Inflammatory macrophage treated with lipopolysaccharide for 1 hour (primary cell): ENCODE data around the gene KMO.

Experiments
- DNase-seq, 2 donors: peaks; one replicate each; pipeline ENCODE4 v3.0.0-alpha.2; 2020 to 2022

Gene KMO

DNA sequence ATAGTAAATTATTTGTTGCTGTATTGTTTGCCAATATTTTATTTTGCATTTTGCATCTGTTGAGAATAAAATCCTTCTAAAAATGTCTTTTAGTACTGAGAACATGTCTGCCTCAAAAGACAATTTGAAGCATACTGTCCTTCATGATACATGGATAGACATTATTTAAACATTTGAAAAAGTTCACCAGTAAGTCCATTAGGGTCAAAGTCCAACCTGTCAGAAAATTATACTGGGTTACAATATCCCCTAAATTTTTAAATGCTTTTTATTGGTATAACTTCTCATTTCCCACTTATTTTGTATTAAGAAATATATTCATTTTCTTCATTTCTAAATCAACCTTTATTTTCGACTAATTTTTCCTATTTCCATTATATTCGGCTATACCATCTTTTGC is 98.7 kb downstream of the KMO start:
- no peak for DNase-seq

DNA sequence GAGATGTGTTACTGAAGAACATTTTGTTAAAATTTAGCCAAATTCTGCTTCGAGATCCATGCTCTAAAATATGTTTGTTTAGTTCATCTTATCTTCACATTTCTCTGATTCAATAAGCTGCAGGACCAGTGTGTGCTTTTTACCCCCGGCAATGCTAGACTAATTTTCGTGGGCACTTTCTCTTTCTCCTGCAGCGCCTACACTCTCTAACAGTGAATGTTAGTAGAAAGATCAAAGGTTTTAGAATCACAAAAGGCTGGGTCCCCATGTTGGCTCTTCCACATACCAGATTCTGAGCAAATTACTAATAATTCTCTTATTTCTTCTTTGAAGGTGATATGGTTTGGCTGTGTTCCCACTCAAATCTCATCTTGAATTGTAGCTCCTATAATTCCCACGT is 99.5 kb downstream of the KMO start:
- no peak for DNase-seq

DNA sequence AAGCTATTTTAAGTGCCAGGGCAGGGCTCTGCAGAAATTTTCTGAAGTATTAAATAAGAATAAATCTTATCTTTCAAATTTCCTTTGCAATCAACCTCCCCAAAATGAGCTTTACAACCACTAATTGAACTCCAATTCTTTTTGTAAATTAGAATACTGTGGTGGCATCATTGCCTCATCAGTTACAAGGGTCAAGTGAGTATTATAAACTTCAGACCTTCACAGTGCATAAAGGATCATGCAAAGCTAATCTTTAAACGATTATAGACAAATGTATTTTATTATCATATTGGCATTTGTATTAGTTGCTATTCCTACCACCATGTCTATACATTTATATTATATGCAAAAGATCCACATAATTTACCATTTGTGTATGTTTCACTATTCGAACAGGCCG is 100.8 kb downstream of the KMO start:
- DNase-seq: no peak

DNA sequence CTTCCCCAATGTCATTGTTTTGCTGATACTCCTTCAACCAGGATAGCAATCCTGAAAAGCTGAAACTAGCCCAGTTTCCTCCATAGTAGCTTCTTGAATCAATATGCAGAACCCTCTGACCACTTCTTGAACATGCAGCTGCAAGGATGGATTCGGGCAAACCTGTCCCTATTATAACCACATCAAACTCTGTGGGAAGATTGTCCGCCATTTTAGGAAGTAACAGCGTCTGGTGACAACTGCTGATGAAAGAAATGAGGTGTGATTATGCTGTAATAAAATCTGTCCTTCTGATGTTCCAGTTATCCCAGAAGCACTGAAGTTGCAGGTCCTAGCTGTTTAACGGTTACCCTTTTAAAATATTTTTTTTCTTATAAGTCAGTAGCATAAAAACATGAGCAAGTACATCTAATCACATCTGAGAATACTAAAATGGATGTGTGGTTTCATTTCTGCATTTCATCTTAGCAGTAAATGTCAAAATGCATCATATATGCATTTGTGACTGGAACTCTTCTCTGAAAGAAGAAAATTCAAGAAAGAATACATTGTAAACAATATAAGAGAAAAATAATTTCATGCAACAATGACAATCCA is 103.5 kb downstream of the KMO start:
- no peak for DNase-seq

DNA sequence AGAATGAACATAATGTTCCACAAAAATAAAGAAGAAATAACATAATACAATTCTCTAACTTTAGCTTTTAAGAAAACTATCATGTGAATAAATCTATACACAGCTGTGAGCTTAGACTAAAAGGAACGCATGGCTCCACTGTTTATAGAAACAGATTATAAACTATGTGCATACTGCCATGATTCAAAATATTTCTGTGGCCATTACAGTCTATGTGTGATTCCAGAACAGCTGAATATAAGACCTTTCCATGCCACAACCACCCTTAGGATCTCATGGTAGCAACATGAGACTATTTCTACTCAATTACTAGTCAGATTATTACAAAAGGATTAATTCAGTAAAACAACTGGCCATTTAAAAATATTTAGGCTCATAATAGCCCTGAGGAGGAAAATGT is 104.1 kb downstream of the KMO start:
- no peak for DNase-seq

DNA sequence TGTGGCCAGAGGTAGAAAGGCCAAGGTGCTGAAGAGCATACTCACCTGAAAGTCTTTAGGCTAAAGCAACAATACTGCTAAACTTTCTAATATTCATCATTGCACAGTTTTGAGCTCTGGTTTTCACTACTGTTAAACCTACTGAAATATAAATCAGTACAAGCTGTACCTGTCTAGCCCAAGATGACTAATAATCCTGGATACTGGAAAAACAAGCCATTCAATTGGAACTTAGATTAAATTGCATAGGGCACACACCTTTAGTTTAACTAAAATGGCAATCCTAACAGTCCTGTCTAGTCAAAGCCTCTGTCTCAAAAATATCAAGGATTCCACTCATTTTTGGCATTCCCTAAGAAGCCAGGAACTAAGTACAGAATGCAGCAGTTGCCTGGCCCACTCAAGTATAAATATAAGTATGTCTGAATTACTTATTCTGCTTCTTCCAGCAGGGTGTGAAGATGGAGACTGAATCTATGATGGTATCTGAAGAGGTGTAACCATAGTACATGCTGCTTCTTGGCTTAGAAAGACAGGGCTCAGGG is 104.9 kb downstream of the KMO start:
- no peak for DNase-seq

DNA sequence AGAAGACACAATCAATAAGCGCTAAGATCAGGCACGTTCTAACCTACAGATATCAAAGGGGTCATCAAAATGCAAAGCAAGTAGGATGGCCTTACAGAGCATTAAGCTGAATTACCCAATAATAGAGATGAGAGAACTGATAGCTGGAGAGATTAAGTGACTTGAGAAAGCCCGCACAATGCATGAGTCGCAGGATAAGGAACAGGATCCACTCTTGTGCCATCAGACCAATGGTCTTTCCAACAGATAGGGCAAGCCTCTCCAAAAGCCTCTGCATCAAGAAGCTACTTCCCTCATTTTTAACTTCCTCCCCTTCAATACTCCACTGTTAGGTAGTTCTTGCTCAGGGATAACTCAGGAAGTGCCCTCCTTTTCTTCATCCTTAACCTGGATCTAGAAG is 105.4 kb downstream of the KMO start:
- peak; percentile 54 to 69 for DNase-seq

DNA sequence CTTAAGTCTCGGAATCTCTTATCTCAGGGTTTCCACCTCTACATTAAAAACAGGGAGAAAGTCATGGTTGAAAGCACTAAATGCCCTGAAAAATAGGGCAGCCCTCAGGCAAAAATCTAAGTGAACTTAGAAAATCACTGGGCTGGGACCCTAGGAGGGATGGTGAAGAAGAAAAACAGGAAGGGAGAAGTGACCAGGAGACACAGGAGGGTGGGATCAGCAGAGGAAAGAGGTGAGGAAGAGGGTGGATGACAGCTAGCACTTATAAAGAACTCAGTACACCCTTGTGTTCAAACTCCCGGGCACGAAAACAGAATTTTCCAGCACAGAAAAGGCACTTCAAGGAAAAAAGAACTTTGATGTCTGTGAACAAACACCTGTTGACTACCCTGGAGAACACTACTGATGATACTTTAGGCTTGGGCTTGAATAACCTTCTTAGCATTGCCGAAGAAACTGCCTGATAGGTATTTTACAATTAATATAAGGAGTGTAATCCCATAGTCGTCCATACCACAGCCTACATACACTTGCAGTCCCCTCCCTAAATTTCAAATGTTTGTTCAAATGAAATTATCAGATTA is 106.0 kb downstream of the KMO start:
- DNase-seq: no peak

DNA sequence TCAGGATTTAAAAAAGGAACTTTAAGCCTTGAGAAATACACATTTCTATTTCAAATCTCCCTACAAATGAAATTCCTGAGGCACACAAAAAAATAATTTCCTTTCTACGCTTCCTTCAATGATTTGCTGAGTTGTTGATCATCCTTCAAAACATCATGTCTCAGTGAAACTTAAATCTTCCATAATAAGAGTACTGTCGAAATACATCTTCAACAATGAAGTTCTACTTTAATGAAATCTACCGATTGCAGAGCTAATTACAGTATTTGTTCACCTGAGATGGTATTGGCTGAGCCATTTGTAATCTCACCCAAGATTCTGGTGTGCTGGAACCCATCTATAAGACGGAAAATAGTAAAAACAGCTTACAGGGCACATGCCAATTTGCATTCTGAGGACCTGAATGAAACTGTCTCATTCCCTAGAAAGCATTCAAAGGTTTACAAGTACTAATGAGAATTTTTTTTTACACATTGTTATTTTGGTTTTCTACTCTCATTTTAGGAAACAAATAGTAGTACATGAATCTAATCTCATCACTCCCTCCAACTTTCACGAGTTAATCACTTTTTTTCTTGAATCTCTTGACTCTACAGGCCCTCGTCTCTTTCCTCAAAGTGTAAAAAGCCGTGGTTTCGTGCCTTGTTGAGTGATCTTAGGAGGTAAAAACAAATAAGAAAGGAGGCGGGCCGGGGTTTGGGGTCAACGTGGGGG is 106.9 kb downstream of the KMO start:
- peak in 1 of 2 donors; percentile 23 for DNase-seq

DNA sequence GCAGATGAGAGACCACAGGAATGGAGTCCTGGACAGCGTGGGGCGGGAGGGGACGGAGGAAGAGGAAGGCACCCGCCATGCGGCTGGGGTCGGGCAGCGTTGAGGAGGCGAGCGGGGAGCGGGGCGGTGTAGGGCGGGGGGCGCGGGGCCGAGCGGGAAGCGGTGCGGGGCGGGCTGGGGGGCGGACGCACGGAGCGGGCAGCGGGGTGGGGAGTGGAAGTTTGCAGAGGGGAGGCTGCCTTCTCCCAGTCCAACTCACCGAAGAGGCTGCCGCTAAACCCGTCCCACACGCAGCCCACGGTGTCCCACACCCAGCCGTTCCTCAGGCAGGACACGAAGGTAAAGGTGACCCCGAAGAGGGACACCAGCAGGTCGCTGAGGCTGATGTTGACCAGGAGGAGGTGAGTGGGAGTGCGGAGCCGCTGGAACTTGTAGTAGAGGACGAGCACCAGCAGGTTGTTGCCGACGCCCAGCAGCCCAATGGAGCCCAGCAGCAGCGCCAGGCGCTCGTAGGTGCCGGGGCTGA is 107.5 kb downstream of the KMO start:
- DNase-seq: peak; percentile 32 to 39

DNA sequence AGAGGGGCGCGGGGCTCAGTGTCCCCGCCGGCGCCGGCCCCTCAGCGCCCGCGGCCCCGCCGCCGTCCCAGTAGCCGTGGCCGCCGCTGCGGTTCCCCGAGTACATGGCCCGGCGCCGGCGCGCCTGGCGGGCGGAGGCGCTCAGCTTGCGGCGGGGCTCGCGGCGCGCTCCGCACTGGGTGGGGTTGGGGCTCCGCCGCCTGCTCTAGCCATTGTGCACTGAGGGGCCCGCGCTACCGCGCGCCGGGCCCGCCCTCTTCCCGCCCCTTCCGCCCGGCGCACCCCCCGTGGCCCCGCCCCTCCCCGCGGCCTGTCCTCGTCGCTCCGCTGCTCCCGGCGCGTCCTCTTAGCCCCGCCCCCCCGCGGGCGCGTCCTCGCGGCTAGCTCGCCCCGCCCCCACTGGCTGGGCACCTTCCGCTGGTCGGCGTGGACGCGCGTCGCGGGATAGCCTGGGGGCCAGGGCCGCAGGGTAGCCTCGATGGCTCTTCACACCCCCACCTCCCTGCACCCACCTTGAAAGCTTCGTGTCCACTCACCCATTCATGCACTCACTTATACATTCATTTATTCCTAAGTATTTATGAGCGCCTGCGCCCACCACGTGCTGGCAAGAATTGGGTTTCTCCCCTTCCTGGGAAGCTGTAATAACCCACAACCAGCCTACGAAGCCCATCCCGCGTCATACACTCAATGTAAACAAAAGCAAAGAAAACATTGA is 108.1 kb downstream of the KMO start, which contains the start of the genes CHML and OPN3:
Gene CHML (minus strand): TSS at position 221 of the 718 bp plus-strand sequence. CDS start 4,603 bp downstream, outside the sequence.
Gene OPN3 (minus strand): TSS at position 221 of the 718 bp plus-strand sequence. CDS start 115 bp downstream, at position 106.
- DNase-seq: peak; percentile 86 to 95

DNA sequence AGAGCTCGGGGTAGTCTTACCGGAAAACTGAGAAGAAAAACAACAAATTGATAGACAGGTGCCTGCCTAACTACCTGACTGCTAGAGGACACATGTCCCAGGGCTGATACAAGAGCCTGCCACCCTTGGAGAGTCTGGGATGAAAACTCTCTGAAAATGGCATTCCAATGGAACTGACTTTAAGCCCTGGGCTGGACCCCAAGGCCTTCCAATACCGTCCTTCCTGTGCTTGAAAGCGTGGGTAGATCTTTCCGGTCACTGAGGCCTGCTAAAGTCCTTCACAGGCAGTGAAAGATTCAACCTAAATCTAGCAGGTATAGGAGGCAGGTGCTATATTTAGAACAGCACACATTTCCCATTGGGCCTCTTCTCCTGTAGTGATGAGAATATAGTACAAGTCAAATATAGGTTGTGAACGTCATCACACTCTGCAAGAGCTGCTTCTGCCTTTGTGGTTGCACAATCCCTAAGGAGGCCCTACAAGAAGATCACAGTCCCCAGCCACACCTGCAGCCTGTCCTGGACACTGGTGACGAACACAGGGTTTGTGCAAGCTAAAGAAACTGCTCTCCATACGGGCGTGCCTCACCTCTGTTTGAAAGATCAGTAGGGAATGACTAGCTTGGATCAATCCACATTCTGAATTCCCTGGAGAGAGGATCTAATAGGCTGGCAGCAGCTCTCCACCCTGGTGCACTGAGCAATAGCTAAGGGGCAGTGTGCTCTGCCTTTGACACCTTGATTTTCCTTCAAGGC is 108.9 kb downstream of the KMO start:
- DNase-seq: no peak

DNA sequence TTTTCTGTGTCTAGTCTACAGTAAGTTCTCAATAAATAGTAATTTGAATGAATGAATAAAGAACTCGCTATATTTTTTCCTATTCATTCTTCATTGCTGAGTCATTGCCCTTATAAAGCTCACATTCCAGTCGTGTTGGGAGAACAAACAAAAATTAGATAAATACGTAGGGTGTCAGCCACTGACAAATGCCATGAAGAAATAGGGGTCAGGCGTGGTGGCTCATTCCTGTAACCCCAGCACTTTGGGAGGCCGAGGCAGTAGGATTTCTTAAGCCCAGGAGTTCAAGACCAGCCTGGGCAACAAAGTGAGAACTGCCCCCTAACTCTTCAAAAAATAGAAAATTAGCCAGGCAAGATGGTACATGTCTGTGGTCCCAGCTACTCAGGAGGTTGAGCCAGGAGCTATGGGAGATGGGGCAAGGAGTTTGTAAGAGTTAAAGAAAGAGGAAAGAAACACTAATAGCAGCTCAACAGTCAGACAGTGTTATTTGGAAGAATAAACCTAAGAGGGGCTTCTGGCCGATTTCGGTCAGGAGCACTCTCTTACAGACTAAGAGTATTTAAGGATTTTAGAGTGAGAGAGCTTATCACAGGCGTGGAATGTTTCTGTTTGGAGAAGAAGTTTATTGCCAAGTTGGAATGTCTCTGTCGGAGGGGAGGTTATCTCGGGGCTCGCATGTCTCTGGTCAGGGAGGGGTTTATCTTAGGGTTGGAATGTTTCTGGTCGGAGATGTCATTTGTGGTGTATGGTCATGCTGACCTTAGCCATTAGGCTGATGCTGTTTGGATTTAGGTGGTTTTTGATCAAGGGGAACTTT is 109.8 kb downstream of the KMO start:
- DNase-seq: no peak

DNA sequence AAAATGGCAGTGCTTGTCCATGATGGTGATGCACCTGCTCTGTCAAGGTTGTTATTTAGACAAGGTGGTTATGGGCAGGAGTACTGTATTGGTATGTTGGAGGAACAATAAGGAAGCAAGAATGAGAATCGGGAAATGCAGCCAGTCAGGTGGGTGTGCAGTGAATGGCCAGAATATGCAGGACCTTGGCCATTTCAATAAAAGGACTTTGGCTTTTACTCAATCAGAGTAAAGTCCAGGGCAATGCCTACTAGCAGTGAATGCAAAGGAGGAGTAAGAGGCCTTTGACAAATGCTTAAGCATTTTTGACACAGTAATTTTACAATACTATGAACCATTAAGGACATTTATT is 110.4 kb downstream of the KMO start:
- DNase-seq: no peak

DNA sequence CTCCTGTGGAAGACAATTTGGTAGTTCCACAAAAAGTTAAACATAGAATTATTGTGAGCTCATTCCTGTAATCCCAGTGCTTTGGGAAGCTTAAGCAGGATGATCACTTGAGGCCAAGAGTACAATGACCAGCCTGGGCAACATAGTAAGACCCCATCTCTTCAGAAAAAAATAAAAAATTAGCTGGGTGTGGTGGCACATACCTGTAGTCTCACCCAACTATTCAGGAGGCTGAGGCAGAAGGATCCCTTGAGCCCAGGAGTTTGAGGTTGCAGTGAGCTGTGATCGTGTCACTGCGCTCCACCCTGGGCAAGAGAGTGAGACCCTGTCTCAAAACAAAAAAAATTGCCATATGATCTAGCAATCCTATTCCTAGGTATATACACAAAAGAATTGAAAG is 112.1 kb downstream of the KMO start:
- DNase-seq: no peak

DNA sequence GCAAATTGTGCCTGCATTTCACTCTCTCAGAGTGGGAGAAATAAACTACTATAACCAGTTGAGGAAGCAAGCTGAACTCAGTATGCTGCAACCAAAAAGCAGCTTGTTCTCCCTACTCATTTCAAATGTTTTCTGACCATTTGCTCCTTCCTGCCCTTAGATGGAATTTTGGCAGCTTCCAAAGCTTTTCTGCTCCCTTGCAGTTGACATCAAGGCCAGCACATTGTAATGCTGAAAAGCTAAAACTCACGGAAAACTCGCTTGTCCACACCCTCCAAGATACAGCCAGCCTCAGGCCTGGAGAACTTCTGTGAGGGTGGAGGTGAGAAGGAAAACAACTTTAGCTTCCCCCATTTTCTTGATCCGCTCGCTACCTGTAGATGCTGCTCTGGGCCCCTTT is 113.0 kb downstream of the KMO start:
- DNase-seq: no peak
